ENCODE results near the gene PTPRN2. TPM values are rescaled to one million over a fixed set of nuclear protein-coding genes. Genes with fewer than 3 reads are reported as not detected.
"Not testable (repeated sequence)": the region's sequence is repeated elsewhere in the genome, so short reads cannot be mapped to it uniquely, and the experiment has no call there.

The PTPRN2 gene
- total and polyA plus RNA-seq, 2 donors from 2014 or later, result 4.8 to 6.2 TPM

DNA sequence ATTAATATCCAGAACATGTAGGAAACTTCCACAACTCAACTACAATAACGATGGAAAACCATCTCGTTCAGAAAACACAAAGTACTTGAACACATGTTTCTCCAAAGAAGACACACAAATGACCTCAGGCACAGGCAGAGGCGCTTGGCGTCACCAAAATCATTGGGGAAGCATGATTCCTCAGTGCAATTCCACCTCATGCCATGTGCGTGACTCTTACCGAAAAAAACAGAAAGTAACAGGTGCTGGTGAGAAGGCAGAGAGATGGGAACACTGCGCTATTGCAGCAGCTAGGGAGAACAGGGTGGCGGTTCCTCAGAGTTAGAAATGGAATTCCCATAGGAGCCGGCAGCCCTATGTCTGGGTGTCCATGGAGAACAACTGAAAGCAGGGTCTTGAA is 860.9 kb downstream of the PTPRN2 start:
- H3K27ac ChIP-seq (ENCODE audit: low read depth in 2 of 2, low read length in 2 of 2), result no peak overlapping the region
- H3K27me3 ChIP-seq (ENCODE audit: control insufficient read depth, insufficient read depth, low read length), result peaks cover 3% of the 10 kb centered on the region
- FAIRE-seq (no peak), DNase-seq (no peak)
- TF ChIP-seq, protein P1, sequence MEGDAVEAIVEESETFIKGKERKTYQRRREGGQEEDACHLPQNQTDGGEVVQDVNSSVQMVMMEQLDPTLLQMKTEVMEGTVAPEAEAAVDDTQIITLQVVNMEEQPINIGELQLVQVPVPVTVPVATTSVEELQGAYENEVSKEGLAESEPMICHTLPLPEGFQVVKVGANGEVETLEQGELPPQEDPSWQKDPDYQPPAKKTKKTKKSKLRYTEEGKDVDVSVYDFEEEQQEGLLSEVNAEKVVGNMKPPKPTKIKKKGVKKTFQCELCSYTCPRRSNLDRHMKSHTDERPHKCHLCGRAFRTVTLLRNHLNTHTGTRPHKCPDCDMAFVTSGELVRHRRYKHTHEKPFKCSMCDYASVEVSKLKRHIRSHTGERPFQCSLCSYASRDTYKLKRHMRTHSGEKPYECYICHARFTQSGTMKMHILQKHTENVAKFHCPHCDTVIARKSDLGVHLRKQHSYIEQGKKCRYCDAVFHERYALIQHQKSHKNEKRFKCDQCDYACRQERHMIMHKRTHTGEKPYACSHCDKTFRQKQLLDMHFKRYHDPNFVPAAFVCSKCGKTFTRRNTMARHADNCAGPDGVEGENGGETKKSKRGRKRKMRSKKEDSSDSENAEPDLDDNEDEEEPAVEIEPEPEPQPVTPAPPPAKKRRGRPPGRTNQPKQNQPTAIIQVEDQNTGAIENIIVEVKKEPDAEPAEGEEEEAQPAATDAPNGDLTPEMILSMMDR (IDR thresholded peaks at IDR 0.05; ENCODE audit: borderline replicate concordance, extremely low read depth, insufficient read depth), result no peak
- no peak overlapping the region for H3K4me3 ChIP-seq (ENCODE audit: low read length in 3 of 3)
- intact Hi-C loops (cut with DNase I), result no loop called here
- H3K4me1 ChIP-seq (ENCODE audit: control insufficient read depth in 2 of 3, insufficient read depth in 2 of 3, low read depth in 1 of 3, low read length in 3 of 3), result no peaks in the 10 kb centered on the region
- H3K9ac ChIP-seq (ENCODE audit: low read length in 3 of 3), result no peak overlapping the region
- no peaks in the 10 kb centered on the region for H3K36me3 ChIP-seq (ENCODE audit: control insufficient read depth in 2 of 3, insufficient read depth in 3 of 3, low read length in 3 of 3)
- no peaks in the 10 kb centered on the region for H3K9me3 ChIP-seq (ENCODE audit: control insufficient read depth in 2 of 3, insufficient read depth in 1 of 3, low read length in 3 of 3)

- H3K36me3 ChIP-seq (ENCODE audit: control insufficient read depth in 2 of 3, insufficient read depth in 3 of 3, low read length in 3 of 3); intact Hi-C loops (cut with DNase I); H3K9me3 ChIP-seq (ENCODE audit: control insufficient read depth in 2 of 3, insufficient read depth in 1 of 3, low read length in 3 of 3); H3K27ac ChIP-seq (ENCODE audit: low read depth in 2 of 2, low read length in 2 of 2); H3K4me1 ChIP-seq (ENCODE audit: control insufficient read depth in 2 of 3, insufficient read depth in 2 of 3, low read depth in 1 of 3, low read length in 3 of 3); H3K9ac ChIP-seq (ENCODE audit: low read length in 3 of 3); DNase-seq; H3K4me3 ChIP-seq (ENCODE audit: low read length in 3 of 3); FAIRE-seq; H3K27me3 ChIP-seq (ENCODE audit: control insufficient read depth, insufficient read depth, low read length): not testable (repeated sequence)
Measured at GRCh38 chr7:157725312-157725711, 862.3 kb downstream of the PTPRN2 start.

GRCh38 chr7:157723205-157723604 is 864.4 kb downstream of the PTPRN2 start:
- H3K36me3 ChIP-seq (ENCODE audit: control insufficient read depth in 2 of 3, insufficient read depth in 3 of 3, low read length in 3 of 3), result no peaks in the 10 kb centered on the region
- no peak overlapping the region for H3K9ac ChIP-seq (ENCODE audit: low read length in 3 of 3)
- no peaks in the 10 kb centered on the region for H3K9me3 ChIP-seq (ENCODE audit: control insufficient read depth in 2 of 3, insufficient read depth in 1 of 3, low read length in 3 of 3)
- no peaks in the 10 kb centered on the region for H3K4me1 ChIP-seq (ENCODE audit: control insufficient read depth in 2 of 3, insufficient read depth in 2 of 3, low read depth in 1 of 3, low read length in 3 of 3)
- H3K27ac ChIP-seq (ENCODE audit: low read depth in 2 of 2, low read length in 2 of 2), result no peak overlapping the region
- DNase-seq, result peak in 1 of 5 donors; percentile 57
- H3K4me3 ChIP-seq (ENCODE audit: low read length in 3 of 3), result no peak overlapping the region
- H3K27me3 ChIP-seq (ENCODE audit: control insufficient read depth, insufficient read depth, low read length), result peaks cover 3% of the 10 kb centered on the region
- TF ChIP-seq, protein P1 (IDR thresholded peaks at IDR 0.05; ENCODE audit: borderline replicate concordance, extremely low read depth, insufficient read depth), result no peak
- intact Hi-C loops (cut with DNase I), result no loop called here
- no peak for FAIRE-seq

- Histone ChIP-seq H3K4me1 (ENCODE audit: control insufficient read depth in 2 of 3, insufficient read depth in 2 of 3, low read depth in 1 of 3, low read length in 3 of 3) (no peaks in the 10 kb centered on the region), H3K4me3 (ENCODE audit: low read length in 3 of 3) (no peak overlapping the region), H3K27ac (ENCODE audit: low read depth in 2 of 2, low read length in 2 of 2) (no peak overlapping the region), H3K9ac (ENCODE audit: low read length in 3 of 3) (no peak overlapping the region), H3K27me3 (ENCODE audit: control insufficient read depth, insufficient read depth, low read length) (peaks cover 3% of the 10 kb centered on the region), H3K9me3 (ENCODE audit: control insufficient read depth in 2 of 3, insufficient read depth in 1 of 3, low read length in 3 of 3) (no peaks in the 10 kb centered on the region), H3K36me3 (ENCODE audit: control insufficient read depth in 2 of 3, insufficient read depth in 3 of 3, low read length in 3 of 3) (no peaks in the 10 kb centered on the region)
- TF ChIP-seq, protein P1 (IDR thresholded peaks at IDR 0.05; ENCODE audit: borderline replicate concordance, extremely low read depth, insufficient read depth), result no peak
- no peak for FAIRE-seq
- intact Hi-C loops (cut with DNase I), result no loop called here
- DNase-seq, result peak in 1 of 5 donors; percentile 67
Measured at GRCh38 chr7:157722137-157723060, 865.2 kb downstream of the PTPRN2 start.

Measured in kidney (tissue), 14 donors.